Neural progenitor cell (in vitro differentiated cells): ENCODE data around the gene GNAI2.

Source experiments
- CTCF ChIP-seq: fragments of 200-600 bp; sonication (generic); IDR thresholded peaks from 2 replicates; pipeline ENCODE4 v1.5.1; 2017; ENCODE audit warnings: antibody characterized with exemption, mild to moderate bottlenecking
- EZH2 ChIP-seq: fragments of 200-600 bp; sonication (generic); IDR thresholded peaks from 2 replicates; pipeline ENCODE4 v1.6.1; 2017; ENCODE audit warnings: antibody characterized with exemption, mild to moderate bottlenecking, moderate library complexity
- EZH2phosphoT487 ChIP-seq: fragments of 200-600 bp; sonication (generic); IDR thresholded peaks from 2 replicates; pipeline ENCODE4 v1.6.1; 2017; ENCODE audit warnings: antibody characterized with exemption

GRCh38 chr3:50286322-50287227 lies 50.6 kb downstream of the GNAI2 start:
- TF ChIP-seq CTCF, result no peak
- TF ChIP-seq EZH2phosphoT487, result no peak
- no peak for TF ChIP-seq EZH2
